ENCODE results near the gene GGA2. TPM values are rescaled to one million over a fixed set of nuclear protein-coding genes. Genes with fewer than 3 reads are reported as not detected.
"Not testable (repeated sequence)": the region's sequence is repeated elsewhere in the genome, so short reads cannot be mapped to it uniquely, and the experiment has no call there.

GGA2 gene
- total and polyA plus RNA-seq, 2 donors (not counting 1 experiment from before 2014, with no cell fraction given), result 19.5 to 29.6 TPM

DNA sequence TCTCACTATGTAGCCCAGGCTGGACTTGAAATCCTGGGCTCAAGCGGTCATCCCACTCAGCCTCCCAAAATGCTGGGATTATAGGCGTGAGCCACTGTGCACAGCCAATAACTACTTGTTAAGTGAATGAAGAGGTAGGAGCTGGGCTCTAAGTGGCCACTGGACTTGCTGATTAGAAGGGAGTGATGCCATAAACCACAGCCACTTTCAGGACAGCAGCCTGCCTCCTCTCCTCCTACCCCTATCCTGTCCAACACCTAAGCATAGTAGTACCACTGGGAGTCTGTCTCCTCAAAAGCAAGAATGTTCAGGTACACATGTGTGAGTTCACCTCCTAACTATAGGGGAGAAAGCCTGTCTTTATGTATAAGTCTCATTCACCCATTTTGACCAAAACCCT, 45.1 kb downstream of the GGA2 start:
- Histone ChIP-seq H3K79me2 (ENCODE audit: control insufficient read depth, insufficient read depth, low read length) (no peaks in the 10 kb centered on the region), H3K27me3 (ENCODE audit: control insufficient read depth, insufficient read depth, low read length) (no peaks in the 10 kb centered on the region), H3K4me1 (ENCODE audit: control insufficient read depth, extremely low read depth, insufficient read depth, low read length) (peaks cover 7% of the 10 kb centered on the region), H3K9ac (ENCODE audit: insufficient read depth, low read length) (no peak overlapping the region), H3K27ac (ENCODE audit: insufficient read depth, low read length) (no peak overlapping the region), H3K4me3 (replicated peaks in 1 of 4; ENCODE audit: control extremely low read depth in 1 of 4, insufficient read depth in 1 of 4, low read depth in 3 of 4, low read length in 4 of 4) (no peak overlapping the region), H2AFZ (ENCODE audit: low read length) (no peak overlapping the region), H4K20me1 (ENCODE audit: control insufficient read depth, extremely low read depth, insufficient read depth, low read length) (no peaks in the 10 kb centered on the region), H3K36me3 (ENCODE audit: control insufficient read depth, insufficient read depth, low read length) (peaks cover 8% of the 10 kb centered on the region), H3K4me2 (ENCODE audit: extremely low read depth, insufficient read depth, low read length) (no peak overlapping the region), H3K9me3 (ENCODE audit: control insufficient read depth, insufficient read depth, low read depth, low read length) (no peaks in the 10 kb centered on the region)
- TF ChIP-seq EZH2 (IDR thresholded peaks at IDR 0.05; ENCODE audit: low read length, missing control alignments) (no peak), CTCF (conservative IDR thresholded peaks at IDR 0.05 in 1 of 2, IDR thresholded peaks at IDR 0.05 in 1 of 2; ENCODE audit: low read depth in 1 of 2, low read length in 2 of 2) (no peak)
- DNase-seq (ENCODE audit: low read depth in 2 of 2), result no peak

DNA sequence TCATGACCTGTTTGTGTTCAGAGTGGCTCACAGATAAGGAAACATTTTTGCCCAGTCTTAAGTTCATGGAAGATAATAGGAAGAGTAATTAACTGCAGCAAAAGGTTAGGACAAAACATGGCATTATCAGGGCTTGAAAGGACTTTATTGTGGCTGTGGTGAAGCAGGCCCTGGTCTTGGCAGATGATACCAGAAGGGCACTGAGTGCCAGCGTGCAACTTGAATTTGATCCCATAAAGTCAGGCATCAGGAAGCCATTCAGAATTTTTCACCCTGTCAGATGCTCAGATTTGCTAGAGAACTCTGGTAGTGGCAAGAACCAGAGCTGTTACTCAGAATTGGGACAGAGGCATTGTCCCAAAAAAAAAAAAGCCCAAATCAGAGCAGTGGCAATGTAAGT, 46.1 kb downstream of the GGA2 start:
- no peak overlapping the region for H2AFZ ChIP-seq (ENCODE audit: low read length)
- DNase-seq (ENCODE audit: low read depth in 2 of 2), result no peak

DNA sequence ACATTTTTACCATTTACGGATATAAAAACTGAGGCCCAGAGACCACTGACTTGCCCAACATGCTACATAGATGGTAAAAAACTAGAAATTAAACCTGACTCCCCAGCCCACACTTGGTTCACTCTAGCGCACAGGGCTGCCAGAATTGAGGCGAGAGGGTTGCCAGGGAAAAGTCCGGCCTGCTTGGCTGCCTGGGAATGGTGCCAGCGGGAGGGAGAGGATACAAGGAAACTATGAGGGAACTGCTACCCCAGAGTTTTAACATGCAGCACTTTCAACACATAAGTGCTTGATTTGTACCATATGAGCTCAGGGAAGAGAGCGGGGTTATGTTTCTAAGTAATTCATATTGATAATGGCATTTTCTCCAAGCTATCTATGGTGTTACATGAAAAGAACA, 47.3 kb downstream of the GGA2 start:
- H3K9me3 ChIP-seq (ENCODE audit: control insufficient read depth, insufficient read depth, low read depth, low read length); H3K4me1 ChIP-seq (ENCODE audit: control insufficient read depth, extremely low read depth, insufficient read depth, low read length); H3K27ac ChIP-seq (ENCODE audit: insufficient read depth, low read length); H3K9ac ChIP-seq (ENCODE audit: insufficient read depth, low read length); H2AFZ ChIP-seq (ENCODE audit: low read length); H3K79me2 ChIP-seq (ENCODE audit: control insufficient read depth, insufficient read depth, low read length); H3K36me3 ChIP-seq (ENCODE audit: control insufficient read depth, insufficient read depth, low read length); H4K20me1 ChIP-seq (ENCODE audit: control insufficient read depth, extremely low read depth, insufficient read depth, low read length); H3K4me3 ChIP-seq (replicated peaks in 1 of 4; ENCODE audit: control extremely low read depth in 1 of 4, insufficient read depth in 1 of 4, low read depth in 3 of 4, low read length in 4 of 4); H3K27me3 ChIP-seq (ENCODE audit: control insufficient read depth, insufficient read depth, low read length); H3K4me2 ChIP-seq (ENCODE audit: extremely low read depth, insufficient read depth, low read length): not testable (repeated sequence)
- DNase-seq (ENCODE audit: low read depth in 2 of 2), result peak; percentile 73 to 87

More for the DNA sequence above, 46.1 kb downstream of the GGA2 start:
- peaks cover 7% of the 10 kb centered on the region for H3K4me1 ChIP-seq (ENCODE audit: control insufficient read depth, extremely low read depth, insufficient read depth, low read length)
- no peaks in the 10 kb centered on the region for H3K79me2 ChIP-seq (ENCODE audit: control insufficient read depth, insufficient read depth, low read length)
- H4K20me1 ChIP-seq (ENCODE audit: control insufficient read depth, extremely low read depth, insufficient read depth, low read length), result no peaks in the 10 kb centered on the region
- H3K27me3 ChIP-seq (ENCODE audit: control insufficient read depth, insufficient read depth, low read length), result no peaks in the 10 kb centered on the region
- H3K9ac ChIP-seq (ENCODE audit: insufficient read depth, low read length), result no peak overlapping the region
- peaks cover 5% of the 10 kb centered on the region for H3K36me3 ChIP-seq (ENCODE audit: control insufficient read depth, insufficient read depth, low read length)
- no peak overlapping the region for H3K4me2 ChIP-seq (ENCODE audit: extremely low read depth, insufficient read depth, low read length)
- no peak overlapping the region for H3K27ac ChIP-seq (ENCODE audit: insufficient read depth, low read length)
- TF ChIP-seq EZH2 (IDR thresholded peaks at IDR 0.05; ENCODE audit: low read length, missing control alignments) (no peak), CTCF (conservative IDR thresholded peaks at IDR 0.05 in 1 of 2, IDR thresholded peaks at IDR 0.05 in 1 of 2; ENCODE audit: low read depth in 1 of 2, low read length in 2 of 2) (no peak)
- H3K9me3 ChIP-seq (ENCODE audit: control insufficient read depth, insufficient read depth, low read depth, low read length), result no peaks in the 10 kb centered on the region
- H3K4me3 ChIP-seq (replicated peaks in 1 of 4; ENCODE audit: control extremely low read depth in 1 of 4, insufficient read depth in 1 of 4, low read depth in 3 of 4, low read length in 4 of 4), result no peak overlapping the region
